HFFc6 (cell line): ENCODE results near the gene ST7. TPM values are rescaled to one million over a fixed set of nuclear protein-coding genes. Genes with fewer than 3 reads are reported as not detected.

Source experiments
- DNase-seq: peaks from one replicate; pipeline ENCODE4 v3.0.0-alpha.2; 2018
- H3K27ac Mint-ChIP-seq: 2 replicates; pipeline ENCODE4 v1.8.0; 2020; ENCODE audit warnings: mild to moderate bottlenecking, mixed read lengths
- H3K27me3 Mint-ChIP-seq: 2 replicates; pipeline ENCODE4 v1.8.0; 2021; ENCODE audit warnings: mild to moderate bottlenecking, moderate library complexity, mixed read lengths; ENCODE audit not compliant: insufficient read depth
- H3K36me3 Mint-ChIP-seq: 2 replicates; pipeline ENCODE4 v1.8.0; 2021; ENCODE audit warnings: low read depth, mixed read lengths
- H3K4me1 Mint-ChIP-seq: 2 replicates; pipeline ENCODE4 v1.8.0; 2020; ENCODE audit warnings: low read depth, mixed read lengths
- H3K4me3 Mint-ChIP-seq: 2 replicates; pipeline ENCODE4 v1.8.0; 2020; ENCODE audit warnings: mild to moderate bottlenecking, moderate library complexity, mixed read lengths
- H3K9me3 Mint-ChIP-seq: 2 replicates; pipeline ENCODE4 v1.8.0; 2020; ENCODE audit warnings: mild to moderate bottlenecking, mixed read lengths
- microRNA-seq: library from miRNA; unstranded; fragments of <30 nt; microRNA quantifications from one replicate; pipeline ENCODE4, GENCODE V29; 2019
- total RNA-seq, 6 experiments: library from RNA; stranded (reverse); fragmentation: NEBNext Ultra II Directional; extraction: Animal tissue kit (Norgen Biotek cat#: 25700); gene quantifications; 2 replicates in 1 of 6; 3 replicates in 5 of 6; pipeline ENCODE4 v1.2.3, GENCODE V29; 2021
- TF ChIP-seq, protein P1 (sequence below): fragments of 200-600 bp; sonication (generic); IDR thresholded peaks from 2 replicates; pipeline ENCODE4 v1.5.0; 2021; ENCODE audit warnings: antibody characterized with exemption, mild to moderate bottlenecking

The ST7 gene
- total RNA-seq, 6 experiments from 2014 or later = 13.5 to 18.8 (median 16.8) TPM

GRCh38 chr7:117278040-117278439 is 324.7 kb downstream of the ST7 start:
- TF ChIP-seq, protein P1, sequence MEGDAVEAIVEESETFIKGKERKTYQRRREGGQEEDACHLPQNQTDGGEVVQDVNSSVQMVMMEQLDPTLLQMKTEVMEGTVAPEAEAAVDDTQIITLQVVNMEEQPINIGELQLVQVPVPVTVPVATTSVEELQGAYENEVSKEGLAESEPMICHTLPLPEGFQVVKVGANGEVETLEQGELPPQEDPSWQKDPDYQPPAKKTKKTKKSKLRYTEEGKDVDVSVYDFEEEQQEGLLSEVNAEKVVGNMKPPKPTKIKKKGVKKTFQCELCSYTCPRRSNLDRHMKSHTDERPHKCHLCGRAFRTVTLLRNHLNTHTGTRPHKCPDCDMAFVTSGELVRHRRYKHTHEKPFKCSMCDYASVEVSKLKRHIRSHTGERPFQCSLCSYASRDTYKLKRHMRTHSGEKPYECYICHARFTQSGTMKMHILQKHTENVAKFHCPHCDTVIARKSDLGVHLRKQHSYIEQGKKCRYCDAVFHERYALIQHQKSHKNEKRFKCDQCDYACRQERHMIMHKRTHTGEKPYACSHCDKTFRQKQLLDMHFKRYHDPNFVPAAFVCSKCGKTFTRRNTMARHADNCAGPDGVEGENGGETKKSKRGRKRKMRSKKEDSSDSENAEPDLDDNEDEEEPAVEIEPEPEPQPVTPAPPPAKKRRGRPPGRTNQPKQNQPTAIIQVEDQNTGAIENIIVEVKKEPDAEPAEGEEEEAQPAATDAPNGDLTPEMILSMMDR = no peak
- DNase-seq = no peak
- Mint-ChIP-seq H3K36me3 (no peaks in the 10 kb centered on the region), H3K27ac (no peak overlapping the region), H3K9me3 (no peaks in the 10 kb centered on the region), H3K27me3 (no peaks in the 10 kb centered on the region; the same call in 1 of the 2 replicates), H3K4me3 (no peak overlapping the region), H3K4me1 (peaks cover 35% of the 10 kb centered on the region)

GRCh38 chr7:117279203-117279602 is 325.9 kb downstream of the ST7 start:
- no peak for DNase-seq
- Mint-ChIP-seq H3K9me3 (no peaks in the 10 kb centered on the region), H3K36me3 (no peaks in the 10 kb centered on the region), H3K27ac (no peak overlapping the region), H3K27me3 (no peaks in the 10 kb centered on the region; the same call in 1 of the 2 replicates), H3K4me1 (peaks cover 47% of the 10 kb centered on the region), H3K4me3 (no peak overlapping the region)
- TF ChIP-seq, protein P1 = no peak

Small RNAs within 50 kb of the gene (microRNA-seq; reads per million reads assigned to microRNA genes)
- not detected for gene MIR6132

Other genes with a start within 250 kb of the ST7 start
- 100 to 1,000 TPM; 216 to 311 (median 275) TPM for gene CAPZA2, start 90.9 kb upstream of the ST7 start, total RNA-seq